IPS DF 6.9 (cell line): ENCODE measurements around the gene APOL1.

Experiments
- DNase-seq: peaks from one replicate; pipeline ENCODE4 v3.0.0-alpha.2; 2013; ENCODE audit warnings: low read depth, low spot score
- H3K27ac ChIP-seq: one replicate; pipeline ENCODE4 v1.5.1; 2013; ENCODE audit warnings: low read length, control low read depth
- H3K27me3 ChIP-seq: 2 replicates; pipeline ENCODE4 v1.6.1; 2013; ENCODE audit warnings: mild to moderate bottlenecking, low read length; ENCODE audit not compliant: control insufficient read depth, insufficient read depth
- H3K36me3 ChIP-seq: 2 replicates; pipeline ENCODE4 v1.6.1; 2013; ENCODE audit warnings: low read length; ENCODE audit not compliant: control insufficient read depth, insufficient read depth
- H3K4me1 ChIP-seq: 2 replicates; pipeline ENCODE4 v1.6.1; 2013; ENCODE audit warnings: low read length; ENCODE audit not compliant: control insufficient read depth, insufficient read depth
- H3K4me3 ChIP-seq: 2 replicates; pipeline ENCODE4 v1.5.1; 2013; ENCODE audit warnings: mild to moderate bottlenecking, low read length
- H3K9me3 ChIP-seq: 2 replicates; pipeline ENCODE4 v1.6.1; 2013; ENCODE audit warnings: low read length, inconsistent platforms; ENCODE audit not compliant: control insufficient read depth, insufficient read depth
- WGBS: extraction: QIAGEN DNeasy Blood & Tissue Kit; methylation state at CpG from one replicate; pipeline ENCODE4 v1.1.7; 2013; ENCODE audit warnings: mixed read lengths, missing lambda C conversion rate; ENCODE audit not compliant: insufficient read length, insufficient coverage; 5-methylcytosine and 5-hydroxymethylcytosine counted together

APOL1 gene

GRCh38 chr22:36234919-36235318 is 18.0 kb upstream of the APOL1 start:
- Histone ChIP-seq H3K4me1 (no peaks in the 10 kb centered on the region; the same call in 1 of the 2 replicates), H3K9me3 (no peaks in the 10 kb centered on the region), H3K27ac (no peak overlapping the region), H3K36me3 (0 out of 2 replicates have a peak, but pooled peaks cover 5% of the 10 kb centered on the region), H3K4me3 (no peak overlapping the region), H3K27me3 (no peaks in the 10 kb centered on the region)
- no CpG with 5 or more reads among the region's 2 CpGs for WGBS
- DNase-seq = no peak

- Histone ChIP-seq H3K9me3 (no peaks in the 10 kb centered on the region), H3K36me3 (0 out of 2 replicates have a peak, but pooled peaks cover 5% of the 10 kb centered on the region), H3K4me1 (no peaks in the 10 kb centered on the region; the same call in 1 of the 2 replicates), H3K27me3 (no peaks in the 10 kb centered on the region), H3K27ac (no peak overlapping the region), H3K4me3 (no peak overlapping the region)
- no peak for DNase-seq
- no CpG with 5 or more reads among the region's 3 CpGs for WGBS
These were observed 17.3 kb upstream of the APOL1 start for GRCh38 chr22:36235585-36235984.

- Histone ChIP-seq H3K4me1 (no peaks in the 10 kb centered on the region; the same call in 1 of the 2 replicates), H3K27me3 (no peaks in the 10 kb centered on the region), H3K27ac (no peak overlapping the region), H3K36me3 (0 out of 2 replicates have a peak, but pooled peaks cover 5% of the 10 kb centered on the region), H3K9me3 (no peaks in the 10 kb centered on the region), H3K4me3 (no peak overlapping the region)
- WGBS = no CpG with 5 or more reads among the region's 14 CpGs
- no peak for DNase-seq
These were observed 16.3 kb upstream of the APOL1 start for GRCh38 chr22:36236388-36237319.

GRCh38 chr22:36237462-36238372 is 15.2 kb upstream of the APOL1 start:
- DNase-seq = no peak
- Histone ChIP-seq H3K4me1 (no peaks in the 10 kb centered on the region; the same call in 1 of the 2 replicates), H3K36me3 (0 out of 2 replicates have a peak, but pooled peaks cover 4% of the 10 kb centered on the region), H3K9me3 (no peaks in the 10 kb centered on the region), H3K4me3 (no peak overlapping the region), H3K27me3 (no peaks in the 10 kb centered on the region), H3K27ac (no peak overlapping the region)
- no CpG with 5 or more reads among the region's 12 CpGs for WGBS

- WGBS = no CpG with 5 or more reads among the region's 5 CpGs
- Histone ChIP-seq H3K27ac (no peak overlapping the region), H3K4me3 (no peak overlapping the region; the same call in 1 of the 2 replicates), H3K27me3 (no peaks in the 10 kb centered on the region), H3K36me3 (no peaks in the 10 kb centered on the region), H3K4me1 (no peaks in the 10 kb centered on the region; the same call in 1 of the 2 replicates), H3K9me3 (no peaks in the 10 kb centered on the region)
- no peak for DNase-seq
These were observed 14.4 kb upstream of the APOL1 start for GRCh38 chr22:36238373-36239149.

- H3K27ac ChIP-seq = no peak overlapping the region
These were observed 13.9 kb upstream of the APOL1 start for GRCh38 chr22:36239150-36239400.

GRCh38 chr22:36239401-36240171 is 13.3 kb upstream of the APOL1 start, which contains the start of gene APOL2:
TSS of gene APOL2 (minus strand) at chr22:36239527. CDS start at chr22:36233162, 6,365 bp downstream.
- Histone ChIP-seq H3K36me3 (no peaks in the 10 kb centered on the region), H3K27ac (no peak within 1 kb of the TSS), H3K27me3 (no peaks in the 10 kb centered on the region), H3K4me1 (no peaks in the 10 kb centered on the region; the same call in 1 of the 2 replicates), H3K9me3 (no peaks in the 10 kb centered on the region), H3K4me3 (peak within 1 kb of the TSS; percentile 30; the same call in 1 of the 2 replicates)
- no CpG with 5 or more reads among the region's 13 CpGs for WGBS
- DNase-seq = peak; percentile 70

More at GRCh38 chr22:36239150-36239400, 13.9 kb upstream of the APOL1 start:
- no peaks in the 10 kb centered on the region for H3K27me3 ChIP-seq
- no peak for DNase-seq
- H3K36me3 ChIP-seq = no peaks in the 10 kb centered on the region
- no CpG with 5 or more reads among the region's 4 CpGs for WGBS
- no peaks in the 10 kb centered on the region for H3K9me3 ChIP-seq
- peak overlapping the region; percentile 30; the same call in 1 of the 2 replicates for H3K4me3 ChIP-seq
- no peaks in the 10 kb centered on the region; the same call in 1 of the 2 replicates for H3K4me1 ChIP-seq

- H3K27ac ChIP-seq = no peak overlapping the region
- no peaks in the 10 kb centered on the region for H3K36me3 ChIP-seq
- DNase-seq = no peak
- no peaks in the 10 kb centered on the region for H3K27me3 ChIP-seq
- no peaks in the 10 kb centered on the region for H3K9me3 ChIP-seq
- no peak overlapping the region for H3K4me3 ChIP-seq
- no CpG with 5 or more reads among the region's 5 CpGs for WGBS
- no peaks in the 10 kb centered on the region for H3K4me1 ChIP-seq
These were observed 8.9 kb upstream of the APOL1 start for GRCh38 chr22:36243986-36244385.

GRCh38 chr22:36244522-36245391 is 8.2 kb upstream of the APOL1 start:
- Histone ChIP-seq H3K27ac (no peak overlapping the region), H3K4me3 (no peak overlapping the region), H3K9me3 (no peaks in the 10 kb centered on the region), H3K4me1 (no peaks in the 10 kb centered on the region), H3K36me3 (no peaks in the 10 kb centered on the region), H3K27me3 (no peaks in the 10 kb centered on the region)
- WGBS = no CpG with 5 or more reads among the region's 5 CpGs
- DNase-seq = no peak
